NCI-H187 treated with DMSO at 0.1 percent for 48 hours (cell line): Measurements from ENCODE around the gene CCL4L2.
"Not testable (repeated sequence)": the region's sequence is repeated elsewhere in the genome, so short reads cannot be mapped to it uniquely, and the experiment has no call there.

Source experiments
- DNase-seq: peaks from one replicate; lab custom pipeline; 2025; lab: John Stamatoyannopoulos, UW

CCL4L2 gene

DNA sequence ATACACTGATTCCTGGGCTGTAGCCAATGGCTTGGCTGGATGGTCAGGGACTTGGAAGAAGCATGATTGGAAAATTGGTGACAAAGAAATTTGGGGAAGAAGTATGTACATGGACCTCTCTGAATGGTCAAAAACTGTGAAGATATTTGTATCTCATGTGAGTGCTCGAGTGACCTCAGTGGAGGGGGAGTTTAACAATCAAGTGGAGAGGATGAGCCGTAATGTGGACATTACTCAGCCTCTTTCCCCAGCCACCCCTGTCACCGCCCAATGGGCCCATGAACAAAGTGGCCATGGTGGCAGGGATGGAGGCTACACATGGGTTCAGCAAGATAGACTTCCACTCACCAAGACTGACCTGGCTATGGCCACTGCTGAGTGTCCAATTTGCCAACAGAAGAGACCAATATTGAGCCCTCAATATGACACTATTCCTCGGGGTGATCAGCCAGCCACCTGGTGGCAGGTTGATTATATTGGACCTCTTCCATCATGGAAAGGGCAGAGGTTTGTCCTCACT lies 10.8 kb downstream of the CCL4L2 start:
- DNase-seq: not testable (repeated sequence)

DNA sequence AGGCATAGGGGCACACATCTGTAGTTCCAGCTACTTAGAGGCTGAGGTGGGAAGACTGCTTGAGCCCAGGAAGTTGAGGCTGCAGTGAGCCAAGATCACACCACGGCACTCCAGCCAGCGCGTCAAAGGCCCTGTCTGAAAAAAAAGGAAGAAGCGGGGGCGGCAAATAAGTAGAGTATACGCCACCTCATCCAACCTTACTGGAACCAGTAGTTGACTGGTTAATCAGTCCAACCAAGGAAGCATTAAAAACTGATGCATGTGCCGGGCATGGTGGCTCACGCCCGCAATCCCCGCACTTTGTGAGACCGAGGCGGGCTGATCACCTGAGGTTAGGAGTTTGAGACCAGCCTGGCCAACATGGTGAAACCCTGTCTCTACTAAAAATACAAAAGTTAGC lies 12.1 kb downstream of the CCL4L2 start:
- DNase-seq: not testable (repeated sequence)

DNA sequence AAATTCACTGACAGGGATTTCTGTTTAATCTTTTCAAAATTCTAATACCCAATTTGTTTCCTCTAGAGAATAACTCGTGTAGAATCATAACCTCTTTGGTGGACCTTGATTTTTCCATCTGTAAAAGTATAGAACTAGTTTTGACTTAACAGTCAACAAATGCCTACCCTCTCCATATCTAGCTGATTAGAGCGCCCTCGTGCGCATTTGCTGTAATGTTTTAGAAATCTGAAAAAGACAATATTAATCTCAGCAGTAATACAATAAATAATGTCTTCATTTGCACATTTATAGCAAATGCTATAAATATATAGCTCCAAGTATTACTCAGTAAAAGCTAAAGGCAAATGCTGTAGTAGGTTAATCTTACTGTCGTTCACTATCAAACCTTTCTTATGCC lies 18.8 kb downstream of the CCL4L2 start:
- not testable (repeated sequence) for DNase-seq

DNA sequence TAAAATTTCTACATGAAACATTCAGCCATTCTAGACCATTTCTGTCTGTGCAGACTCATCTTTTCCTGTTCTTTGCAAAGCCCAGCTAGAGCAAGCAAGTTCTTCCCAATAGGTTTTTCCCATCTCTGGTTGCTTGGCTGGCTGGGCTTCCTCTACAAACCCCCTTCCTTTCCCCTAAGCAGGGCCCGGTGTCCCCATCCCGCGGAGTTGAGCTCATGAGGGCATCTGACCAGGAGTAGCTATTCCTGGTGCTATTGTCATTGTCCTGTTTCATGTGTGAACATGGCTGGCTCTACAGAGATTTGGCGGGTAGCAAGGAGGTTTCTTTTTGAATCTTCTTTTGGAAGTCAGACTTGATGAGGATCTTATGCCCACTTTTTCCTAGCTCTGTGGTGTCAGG lies 31.2 kb downstream of the CCL4L2 start:
- DNase-seq: not testable (repeated sequence)
